ENCODE results near the gene SPON1. TPM values are rescaled to one million over a fixed set of nuclear protein-coding genes. Genes with fewer than 3 reads are reported as not detected.

SPON1 gene
- total and polyA plus RNA-seq, 10 of the 15 experiments (the other 5 are each of a cell fraction or from before 2014, with no cell fraction given) = 0.13 to 1.1 (median 0.18) TPM; not detected in 5

DNA sequence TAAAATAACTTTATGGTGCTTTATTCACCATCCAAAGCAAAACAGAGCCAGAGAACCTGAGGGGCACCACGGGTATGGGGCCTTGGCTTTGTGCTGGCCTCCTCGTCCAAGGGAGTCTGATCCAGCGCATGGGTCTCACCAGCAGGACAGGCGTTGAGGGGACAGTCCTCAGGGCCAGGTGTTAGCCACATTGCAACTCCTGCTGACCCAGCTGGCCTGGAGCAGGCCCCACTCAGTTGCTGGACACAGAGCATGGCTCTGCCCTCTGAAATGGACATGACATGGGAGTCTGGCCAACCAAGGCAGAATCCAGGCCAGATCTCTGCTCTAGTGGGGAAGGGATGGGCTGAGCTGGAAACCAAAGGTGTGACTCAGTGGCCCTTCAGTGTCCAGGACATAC is 280.2 kb downstream of the SPON1 start (continued):
- TF ChIP-seq, protein P1, sequence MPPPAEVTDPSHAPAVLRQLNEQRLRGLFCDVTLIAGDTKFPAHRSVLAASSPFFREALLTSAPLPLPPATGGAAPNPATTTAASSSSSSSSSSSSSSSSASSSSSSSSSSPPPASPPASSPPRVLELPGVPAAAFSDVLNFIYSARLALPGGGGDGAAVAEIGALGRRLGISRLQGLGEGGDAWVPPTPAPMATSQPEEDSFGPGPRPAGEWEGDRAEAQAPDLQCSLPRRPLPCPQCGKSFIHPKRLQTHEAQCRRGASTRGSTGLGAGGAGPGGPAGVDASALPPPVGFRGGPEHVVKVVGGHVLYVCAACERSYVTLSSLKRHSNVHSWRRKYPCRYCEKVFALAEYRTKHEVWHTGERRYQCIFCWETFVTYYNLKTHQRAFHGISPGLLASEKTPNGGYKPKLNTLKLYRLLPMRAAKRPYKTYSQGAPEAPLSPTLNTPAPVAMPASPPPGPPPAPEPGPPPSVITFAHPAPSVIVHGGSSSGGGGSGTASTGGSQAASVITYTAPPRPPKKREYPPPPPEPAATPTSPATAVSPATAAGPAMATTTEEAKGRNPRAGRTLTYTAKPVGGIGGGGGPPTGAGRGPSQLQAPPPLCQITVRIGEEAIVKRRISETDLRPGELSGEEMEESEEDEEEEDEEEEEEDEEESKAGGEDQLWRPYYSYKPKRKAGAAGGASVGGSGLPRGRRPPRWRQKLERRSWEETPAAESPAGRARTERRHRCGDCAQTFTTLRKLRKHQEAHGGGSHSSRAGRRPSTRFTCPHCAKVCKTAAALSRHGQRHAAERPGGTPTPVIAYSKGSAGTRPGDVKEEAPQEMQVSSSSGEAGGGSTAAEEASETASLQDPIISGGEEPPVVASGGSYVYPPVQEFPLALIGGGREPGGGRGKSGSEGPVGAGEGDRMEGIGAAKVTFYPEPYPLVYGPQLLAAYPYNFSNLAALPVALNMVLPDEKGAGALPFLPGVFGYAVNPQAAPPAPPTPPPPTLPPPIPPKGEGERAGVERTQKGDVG (CRISPR knock-in tag; IDR thresholded peaks at IDR 0.05) = no peak
- TF ChIP-seq ZNF217 (IDR thresholded peaks at IDR 0.05) = no peak

GRCh38 chr11:14244926-14245325 is 282.4 kb downstream of the SPON1 start:
- intact Hi-C loops (cut with micrococcal nuclease; ENCODE audit: unreplicated experiment) = loop anchor here (10.0 kb wide), 1 partner anchor 760 kb away; no protein-coding TSS in a partner anchor
- Histone ChIP-seq H3K27ac (ENCODE audit: control insufficient read depth, insufficient read depth) (no peak overlapping the region), H3K9me3 (replicated peaks; ENCODE audit: control insufficient read depth, insufficient read depth, low read length) (no peaks in the 10 kb centered on the region)

More at GRCh38 chr11:14244926-14245325, 282.4 kb downstream of the SPON1 start:
- no peak for TF ChIP-seq ZBTB40 (IDR thresholded peaks at IDR 0.05; ENCODE audit: borderline replicate concordance)
- TF ChIP-seq GABPA (IDR thresholded peaks at IDR 0.05; ENCODE audit: low read depth) = no peak
- no peak for TF ChIP-seq ZNF217 (IDR thresholded peaks at IDR 0.05)
- FAIRE-seq (no peak), DNase-seq (ENCODE audit: low read depth, low spot score) (no peak), ATAC-seq (no peak)
- Histone ChIP-seq H3K4me1 (ENCODE audit: control insufficient read depth, insufficient read depth, low read length) (no peaks in the 10 kb centered on the region; the same call in 1 of the 2 replicates), H3K4me2 (ENCODE audit: control insufficient read depth, insufficient read depth) (no peak overlapping the region), H3K4me3 (no peak overlapping the region), H3K79me2 (ENCODE audit: control insufficient read depth, insufficient read depth, low read length) (no peaks in the 10 kb centered on the region), H4K20me1 (ENCODE audit: control insufficient read depth, insufficient read depth) (no peaks in the 10 kb centered on the region), H3K36me3 (ENCODE audit: control insufficient read depth in 2 of 2, insufficient read depth in 2 of 2, low read length in 1 of 2) (no peaks in the 10 kb centered on the region), H3K9ac (ENCODE audit: control insufficient read depth, insufficient read depth, low read length) (no peak overlapping the region), H2AFZ (ENCODE audit: control insufficient read depth, low read depth, low read length) (no peak overlapping the region), H3K27me3 (replicated peaks in 1 of 2; ENCODE audit: control insufficient read depth in 2 of 2, insufficient read depth in 2 of 2, low read length in 1 of 2) (no peaks in the 10 kb centered on the region; a peak in 1 of 4 replicates)
- RAD21 ChIA-PET (ENCODE audit: unreplicated experiment) = no interaction called here
- SMC1A ChIA-PET (ENCODE audit: uncharacterized antibody, unreplicated experiment) = no interaction called here
- POLR2A ChIA-PET = no interaction called here
- 47% methylated on average over 8 of the region's 8 CpGs for WGBS (ENCODE audit: insufficient coverage, insufficient replicate concordance, low lambda C conversion rate, missing lambda C conversion rate)
- CTCF ChIA-PET = interaction anchor here (0.6 kb wide), 1 partner anchor 1497 kb away, joined by 3 read pairs; no protein-coding TSS in a partner anchor
- in situ Hi-C loops (cut with MboI) = loop anchor here (5.0 kb wide), 2 partner anchors 288 to 473 kb away; no protein-coding TSS in a partner anchor
- BruUV-seq (replicated peaks) = no TSS peak
